D721Med (cell line): Measurements from ENCODE around the gene STIP1.

ENCODE experiments used
- DNase-seq: peaks from one replicate; pipeline ENCODE4 v3.0.0; 2011; ENCODE audit warnings: low spot score; ENCODE audit not compliant: insufficient read length
- FAIRE-seq: peaks from 2 replicates; lab custom pipeline; 2011; peaks lifted over from hg19 to GRCh38; lab: Jason Lieb, UNC
- CTCF ChIP-seq: IDR thresholded peaks from 2 replicates; pipeline ENCODE4 v1.5.1; 2012; ENCODE audit warnings: mild to moderate bottlenecking, control low read depth; ENCODE audit not compliant: insufficient read depth; ENCODE audit errors: missing control alignments

STIP1 gene

GRCh38 chr11:64230985-64231365 is 45.0 kb downstream of the STIP1 start:
- no peak for FAIRE-seq
- no peak for DNase-seq
- no peak for TF ChIP-seq CTCF

- DNase-seq = no peak
- TF ChIP-seq CTCF = no peak
- FAIRE-seq = no peak
Observed at GRCh38 chr11:64231546-64231945, 45.6 kb downstream of the STIP1 start.

GRCh38 chr11:64232182-64232966 is 46.4 kb downstream of the STIP1 start:
- no peak for TF ChIP-seq CTCF
- no peak for FAIRE-seq
- no peak for DNase-seq

- no peak for DNase-seq
Observed at GRCh38 chr11:64232967-64233315, 47.0 kb downstream of the STIP1 start.

GRCh38 chr11:64233913-64234586 is 48.1 kb downstream of the STIP1 start, which contains the start of gene VEGFB:
Gene VEGFB (plus strand): TSS chr11:64234584. CDS start chr11:64234834, 250 bp downstream.
- no peak for TF ChIP-seq CTCF
- DNase-seq (peak; percentile 82), FAIRE-seq (no peak)

More at GRCh38 chr11:64232967-64233315, 47.0 kb downstream of the STIP1 start:
- TF ChIP-seq CTCF = no peak
- FAIRE-seq = no peak

GRCh38 chr11:64234647-64235379 is 48.8 kb downstream of the STIP1 start:
- no peak for TF ChIP-seq CTCF
- FAIRE-seq (no peak), DNase-seq (no peak)
